ENCODE measurements around the gene HDAC7.

DNA sequence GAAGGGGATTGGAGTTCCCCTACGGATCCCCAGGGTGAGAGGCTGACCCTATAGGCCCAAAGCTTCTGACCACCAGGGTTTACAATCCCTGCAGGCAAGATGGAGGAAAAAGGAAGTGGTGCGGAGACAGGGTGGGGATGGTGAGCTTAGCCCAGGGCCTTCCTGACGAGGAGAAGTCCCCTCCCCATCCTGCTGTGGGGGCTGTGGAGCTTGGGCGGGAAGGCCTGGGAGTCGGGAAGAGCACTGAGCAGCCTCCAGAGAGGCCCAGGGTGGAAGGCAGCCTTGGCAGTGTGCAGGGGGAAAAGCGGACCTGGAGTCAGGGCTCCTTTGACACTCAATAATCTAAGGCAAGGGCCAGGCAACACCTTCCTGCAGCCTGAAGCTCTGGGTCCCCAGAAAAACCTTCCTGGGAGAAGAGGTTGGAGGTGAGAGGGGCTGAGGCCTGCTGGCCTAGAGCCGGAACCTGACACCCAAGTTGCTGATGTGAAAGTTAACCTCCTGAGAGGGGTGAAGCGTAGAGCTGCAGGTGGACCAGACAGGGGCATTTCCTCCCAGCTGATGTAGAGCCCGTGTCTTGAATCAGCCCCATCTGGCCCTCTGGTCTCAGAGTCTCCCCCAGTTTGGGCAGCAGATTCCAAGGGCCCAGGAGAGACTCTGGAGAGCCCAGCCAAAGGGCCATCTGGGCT is 6.0 kb downstream of the HDAC7 start:
- TF ChIP-seq EZH2 (IDR thresholded peaks at IDR 0.05; ENCODE audit: borderline replicate concordance) (no peak), CTCF (IDR thresholded peaks at IDR 0.05; ENCODE audit: poor library complexity) (no peak)

All from hepatocyte (in vitro differentiated cells).